ENCODE data around the gene GUK1. TPM values are rescaled to one million over a fixed set of nuclear protein-coding genes. Genes with fewer than 3 reads are reported as not detected.

The GUK1 gene
- total RNA-seq, 2 experiments from 2014 or later: 196 to 270 TPM

DNA sequence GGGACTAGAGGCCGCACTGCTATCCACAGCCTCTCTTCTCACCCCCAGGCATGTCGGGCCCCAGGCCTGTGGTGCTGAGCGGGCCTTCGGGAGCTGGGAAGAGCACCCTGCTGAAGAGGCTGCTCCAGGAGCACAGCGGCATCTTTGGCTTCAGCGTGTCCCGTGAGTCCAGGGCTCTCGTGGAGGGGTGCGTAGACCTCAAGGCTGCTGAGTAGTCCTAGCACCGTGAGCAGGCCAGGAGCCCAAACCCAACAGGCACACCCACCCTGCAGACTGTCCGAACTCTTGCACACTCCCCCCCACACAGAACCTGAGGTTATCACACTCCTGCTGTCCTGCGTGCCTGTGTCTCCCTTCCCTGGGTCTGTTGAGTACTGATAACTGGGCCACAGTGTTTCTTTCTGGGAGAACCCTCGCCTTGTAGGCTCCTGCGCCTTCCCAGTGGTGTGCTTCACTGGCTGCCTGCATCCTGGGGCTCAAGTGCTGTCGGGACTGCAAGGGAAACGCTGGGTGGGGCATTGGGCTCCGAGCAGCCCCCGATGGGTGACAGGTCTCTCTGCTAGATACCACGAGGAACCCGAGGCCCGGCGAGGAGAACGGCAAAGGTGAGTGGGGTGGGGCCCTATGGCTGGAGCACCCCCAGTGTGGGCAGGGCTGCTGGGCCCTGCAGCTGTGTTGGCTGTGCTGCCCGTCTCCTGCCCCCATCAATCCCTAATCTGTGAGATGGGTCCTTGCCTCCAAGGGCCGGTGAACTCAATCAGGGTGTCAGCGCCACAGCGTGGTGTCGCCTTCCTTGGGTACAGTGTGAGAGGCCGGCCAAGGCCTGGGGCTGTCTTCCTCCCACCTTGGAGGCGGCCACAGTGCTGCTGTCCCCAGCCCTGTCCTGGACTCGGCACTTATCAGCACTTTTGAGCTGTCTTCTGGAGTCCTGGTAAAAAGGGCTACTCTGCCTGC is 5.7 kb downstream of the GUK1 start:
- Mint-ChIP-seq H3K36me3 (ENCODE audit: low read depth) (peaks cover 28% of the 10 kb centered on the region), H3K27ac (no peak overlapping the region), H3K27me3 (no peaks in the 10 kb centered on the region), H3K4me3 (no peak overlapping the region), H3K9me3 (ENCODE audit: low read depth) (no peaks in the 10 kb centered on the region), H3K4me1 (peaks cover 24% of the 10 kb centered on the region)
- ATAC-seq: no peak
- CTCF ChIA-PET: no interaction called here
- POLR2A ChIA-PET: no interaction called here
- intact Hi-C loops (cut with DNase I, micrococcal nuclease): no loop called here
- DNase-seq: no peak

DNA sequence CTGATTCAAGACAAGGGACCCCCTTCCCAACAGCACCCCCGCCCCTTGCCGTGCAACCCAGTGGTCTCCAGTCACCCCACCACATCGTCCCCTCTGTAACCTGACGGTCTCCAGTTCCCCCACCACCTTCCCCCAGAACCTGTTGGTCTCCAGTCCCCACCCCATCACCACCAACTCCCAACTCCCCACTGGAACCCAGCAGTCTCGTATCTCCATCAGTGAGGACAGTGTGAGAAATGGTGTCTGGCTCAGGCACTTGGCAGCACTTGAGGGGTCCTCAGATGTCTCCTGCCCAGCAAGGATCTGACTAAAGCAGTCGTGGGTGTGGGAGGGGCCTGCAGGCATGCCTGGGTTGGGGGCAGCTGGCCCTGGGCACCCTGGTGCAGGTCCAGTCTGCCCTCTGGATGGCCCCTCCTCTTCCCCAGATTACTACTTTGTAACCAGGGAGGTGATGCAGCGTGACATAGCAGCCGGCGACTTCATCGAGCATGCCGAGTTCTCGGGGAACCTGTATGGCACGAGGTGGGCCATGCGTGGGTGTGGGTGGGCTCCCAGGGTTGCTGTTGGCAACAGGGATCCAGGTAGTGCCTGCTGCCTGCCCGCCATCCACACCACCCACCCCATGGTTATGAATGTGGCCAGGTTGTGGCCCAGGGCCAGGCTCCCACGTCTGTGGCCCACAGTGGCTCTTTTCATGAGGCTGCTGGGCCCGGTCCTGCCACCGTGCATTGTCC is 6.5 kb downstream of the GUK1 start:
- CTCF ChIA-PET: no interaction called here
- POLR2A ChIA-PET: no interaction called here

DNA sequence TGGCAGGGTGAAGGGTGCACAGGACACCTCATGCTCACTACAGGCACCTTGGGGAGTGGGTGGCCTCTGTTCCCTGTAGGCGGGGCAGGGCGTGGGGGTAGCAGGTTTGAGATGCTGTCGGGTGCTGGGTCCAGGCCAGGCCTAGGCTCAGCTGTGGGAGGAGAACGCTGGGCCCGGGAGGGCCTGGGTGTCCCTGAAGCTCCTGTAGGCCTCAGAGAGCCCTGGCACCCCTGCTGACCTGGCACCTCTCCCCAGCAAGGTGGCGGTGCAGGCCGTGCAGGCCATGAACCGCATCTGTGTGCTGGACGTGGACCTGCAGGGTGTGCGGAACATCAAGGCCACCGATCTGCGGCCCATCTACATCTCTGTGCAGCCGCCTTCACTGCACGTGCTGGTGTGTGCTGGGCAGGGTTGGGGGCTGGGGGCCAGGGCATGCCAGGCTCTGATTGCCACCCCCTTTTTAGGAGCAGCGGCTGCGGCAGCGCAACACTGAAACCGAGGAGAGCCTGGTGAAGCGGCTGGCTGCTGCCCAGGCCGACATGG is 7.1 kb downstream of the GUK1 start:
- intact Hi-C loops (cut with DNase I, micrococcal nuclease): no loop called here
- Mint-ChIP-seq H3K4me1 (peaks cover 21% of the 10 kb centered on the region), H3K36me3 (ENCODE audit: low read depth) (peaks cover 16% of the 10 kb centered on the region), H3K4me3 (no peak overlapping the region), H3K27ac (no peak overlapping the region), H3K9me3 (ENCODE audit: low read depth) (no peaks in the 10 kb centered on the region), H3K27me3 (no peaks in the 10 kb centered on the region)
- DNase-seq: no peak
- ATAC-seq: no peak
- POLR2A ChIA-PET: no interaction called here
- CTCF ChIA-PET: no interaction called here

More for the DNA sequence above, 6.5 kb downstream of the GUK1 start:
- no peak overlapping the region for H3K4me3 Mint-ChIP-seq
- H3K27me3 Mint-ChIP-seq: no peaks in the 10 kb centered on the region
- DNase-seq: no peak
- H3K4me1 Mint-ChIP-seq: peaks cover 24% of the 10 kb centered on the region
- ATAC-seq: no peak
- no peaks in the 10 kb centered on the region for H3K9me3 Mint-ChIP-seq (ENCODE audit: low read depth)
- no peak overlapping the region for H3K27ac Mint-ChIP-seq
- H3K36me3 Mint-ChIP-seq (ENCODE audit: low read depth): peaks cover 20% of the 10 kb centered on the region
- intact Hi-C loops (cut with DNase I, micrococcal nuclease): no loop called here

DNA sequence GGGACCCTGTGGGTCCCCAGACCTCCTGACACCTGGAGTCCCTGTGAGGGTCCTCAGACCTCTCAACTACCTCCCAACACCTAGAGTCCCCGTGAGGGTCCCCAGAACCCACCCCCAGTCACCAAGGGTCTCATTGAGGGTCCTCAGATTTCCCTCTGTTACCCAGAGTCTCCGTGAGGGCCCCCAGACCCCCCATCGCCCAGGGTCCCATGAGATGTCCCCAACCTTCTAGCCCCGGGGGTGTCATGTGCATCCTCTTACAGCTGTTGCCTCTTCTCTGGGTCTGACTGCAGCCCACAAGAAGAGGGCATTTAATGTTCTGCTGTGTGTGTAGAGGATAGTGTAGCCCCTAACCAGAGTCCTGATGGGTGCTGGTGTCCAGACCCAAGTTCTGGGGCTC is 7.7 kb downstream of the GUK1 start:
- no peak overlapping the region for H3K27ac Mint-ChIP-seq
- intact Hi-C loops (cut with DNase I, micrococcal nuclease): no loop called here
- no peak for ATAC-seq

DNA sequence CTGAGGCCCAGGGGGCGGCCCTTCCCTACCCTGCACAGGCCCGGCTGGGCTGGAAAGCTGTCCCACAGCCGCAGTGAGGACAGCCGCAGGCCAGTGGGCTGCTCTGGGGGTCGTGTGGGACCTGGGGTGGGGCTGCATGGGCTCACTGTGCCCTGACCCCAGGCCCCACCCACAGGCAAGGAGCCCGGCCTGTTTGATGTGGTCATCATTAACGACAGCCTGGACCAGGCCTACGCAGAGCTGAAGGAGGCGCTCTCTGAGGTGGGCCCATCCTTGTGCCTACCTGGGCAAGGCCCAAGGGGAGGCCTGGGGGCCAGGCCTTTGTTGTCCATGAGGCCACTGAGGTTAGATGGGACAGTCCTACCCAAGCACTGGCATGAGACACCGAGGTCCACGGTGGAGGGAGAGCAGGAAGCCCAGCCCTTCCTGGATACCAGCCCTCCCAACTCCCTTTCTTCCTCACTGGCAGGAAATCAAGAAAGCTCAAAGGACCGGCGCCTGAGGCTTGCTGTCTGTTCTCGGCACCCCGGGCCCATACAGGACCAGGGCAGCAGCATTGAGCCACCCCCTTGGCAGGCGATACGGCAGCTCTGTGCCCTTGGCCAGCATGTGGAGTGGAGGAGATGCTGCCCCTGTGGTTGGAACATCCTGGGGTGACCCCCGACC is 8.2 kb downstream of the GUK1 start:
- ATAC-seq: no peak

More for the DNA sequence above, 7.7 kb downstream of the GUK1 start:
- DNase-seq: no peak
- Mint-ChIP-seq H3K27me3 (no peaks in the 10 kb centered on the region), H3K4me1 (peaks cover 15% of the 10 kb centered on the region), H3K4me3 (no peak overlapping the region), H3K9me3 (ENCODE audit: low read depth) (no peaks in the 10 kb centered on the region), H3K36me3 (ENCODE audit: low read depth) (peaks cover 10% of the 10 kb centered on the region)
- ChIA-PET CTCF (no interaction called here), POLR2A (no interaction called here)

DNA sequence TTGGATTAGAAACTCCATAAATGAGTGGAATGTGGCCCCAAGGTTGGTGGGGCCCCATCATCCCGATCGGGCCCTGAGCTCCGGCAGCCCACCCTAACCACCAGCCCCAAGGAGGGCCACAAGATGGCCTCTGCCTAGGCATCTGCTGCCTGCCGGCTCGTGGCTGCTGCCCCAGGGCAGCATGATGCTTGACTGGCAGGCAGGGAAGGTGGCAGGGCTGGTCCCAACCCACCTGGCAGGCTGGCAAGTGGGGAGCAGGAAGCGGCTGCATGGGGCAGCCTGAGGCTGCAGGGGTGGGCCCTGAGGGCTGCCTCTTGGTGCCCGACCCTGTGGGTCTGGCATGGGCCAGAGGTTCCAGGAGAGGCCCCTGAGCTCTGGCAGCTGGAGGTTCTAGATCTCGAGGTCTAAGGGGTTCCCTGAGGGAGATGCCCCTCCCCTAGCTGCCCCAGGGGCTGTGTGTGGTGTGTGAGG is 8.9 kb downstream of the GUK1 start:
- DNase-seq (no peak), ATAC-seq (no peak)
- Mint-ChIP-seq H3K4me1 (peaks cover 3% of the 10 kb centered on the region), H3K27me3 (no peaks in the 10 kb centered on the region), H3K27ac (no peak overlapping the region), H3K36me3 (ENCODE audit: low read depth) (peaks cover 2% of the 10 kb centered on the region), H3K4me3 (no peak overlapping the region), H3K9me3 (ENCODE audit: low read depth) (no peaks in the 10 kb centered on the region)
- POLR2A ChIA-PET: no interaction called here
- CTCF ChIA-PET: no interaction called here
- intact Hi-C loops (cut with DNase I, micrococcal nuclease): no loop called here

More for the DNA sequence above, 8.2 kb downstream of the GUK1 start:
- H3K27ac Mint-ChIP-seq: no peak overlapping the region
- no peaks in the 10 kb centered on the region for H3K9me3 Mint-ChIP-seq (ENCODE audit: low read depth)
- no peak for DNase-seq
- H3K4me1 Mint-ChIP-seq: peaks cover 10% of the 10 kb centered on the region
- no peaks in the 10 kb centered on the region for H3K27me3 Mint-ChIP-seq
- no peak overlapping the region for H3K4me3 Mint-ChIP-seq
- ChIA-PET POLR2A (no interaction called here), CTCF (no interaction called here)
- intact Hi-C loops (cut with DNase I, micrococcal nuclease): no loop called here
- peaks cover 6% of the 10 kb centered on the region for H3K36me3 Mint-ChIP-seq (ENCODE audit: low read depth)

DNA sequence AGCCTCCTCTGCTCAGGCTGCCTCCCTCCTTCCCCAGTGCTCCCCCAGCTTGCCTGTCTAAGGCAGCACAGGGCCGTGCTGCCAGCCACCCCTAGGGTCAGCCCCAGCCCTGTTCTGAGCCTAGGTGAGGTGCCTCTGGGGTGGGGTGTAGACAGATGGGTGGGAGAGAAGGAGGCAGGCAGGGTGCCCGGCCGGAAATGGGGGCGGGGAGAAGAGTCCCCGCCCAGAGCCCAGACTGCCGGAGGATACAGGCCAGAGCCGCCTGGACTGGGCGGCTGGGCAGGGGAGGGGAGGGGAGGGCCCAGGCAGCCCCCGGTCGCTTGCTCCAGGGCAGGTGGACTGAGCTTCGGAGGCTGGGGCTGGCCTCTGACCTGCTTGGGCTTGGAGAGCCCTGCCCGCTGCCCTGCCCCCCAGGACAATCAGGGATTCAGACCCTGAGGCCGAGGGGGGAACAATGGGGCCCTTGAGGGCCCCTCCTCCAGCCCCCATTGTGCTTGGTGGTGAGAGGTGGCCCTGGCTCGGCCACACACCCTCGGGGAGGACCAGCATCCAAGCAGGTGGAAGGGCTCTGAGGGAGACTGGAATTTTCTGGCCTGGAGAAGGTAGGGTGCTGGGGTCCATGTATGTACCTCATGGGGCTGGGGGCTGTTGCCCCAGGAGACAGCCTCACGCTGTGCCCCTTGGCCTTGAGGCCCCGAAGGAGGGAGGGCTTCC is 9.5 kb downstream of the GUK1 start, which contains the start of gene GJC2:
Gene GJC2, plus strand, starts transcription at position 525 of the 714 bp plus-strand sequence. CDS start 7,829 bp downstream, outside the sequence.
- H3K4me1 Mint-ChIP-seq: peaks cover 5% of the 10 kb centered on the region
- CTCF ChIA-PET: no interaction called here
- ATAC-seq (no peak), DNase-seq (no peak)
- no peaks in the 10 kb centered on the region for H3K27me3 Mint-ChIP-seq
- H3K4me3 Mint-ChIP-seq: no peak within 1 kb of the TSS
- no peaks in the 10 kb centered on the region for H3K9me3 Mint-ChIP-seq (ENCODE audit: low read depth)
- no peaks in the 10 kb centered on the region for H3K36me3 Mint-ChIP-seq (ENCODE audit: low read depth)
- H3K27ac Mint-ChIP-seq: no peak within 1 kb of the TSS
- intact Hi-C loops (cut with DNase I, micrococcal nuclease): no loop called here
- POLR2A ChIA-PET: no interaction called here

DNA sequence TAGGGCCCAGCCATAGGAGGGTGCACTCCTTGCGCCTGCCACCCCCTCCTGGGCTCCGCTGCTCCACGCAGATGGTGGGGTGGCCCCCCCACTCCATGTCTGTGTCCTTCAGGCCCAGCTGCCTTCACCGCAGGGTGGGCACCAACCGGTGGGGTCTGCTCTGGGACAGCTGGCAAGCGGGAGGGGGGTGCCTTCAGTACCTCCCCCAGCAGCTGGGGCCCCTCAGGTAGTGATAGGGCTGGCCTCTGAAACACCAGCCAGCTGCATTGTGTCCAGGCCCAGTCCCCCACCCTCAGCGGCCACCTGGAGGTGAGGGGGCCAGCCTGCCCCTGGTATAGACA is 10.0 kb downstream of the GUK1 start:
- DNase-seq: peak; percentile 6
- no peak overlapping the region for H3K27ac Mint-ChIP-seq
- no peak for ATAC-seq
- H3K9me3 Mint-ChIP-seq (ENCODE audit: low read depth): no peaks in the 10 kb centered on the region
- no peak overlapping the region for H3K4me3 Mint-ChIP-seq
- POLR2A ChIA-PET: no interaction called here
- intact Hi-C loops (cut with DNase I, micrococcal nuclease): no loop called here
- peaks cover 10% of the 10 kb centered on the region for H3K4me1 Mint-ChIP-seq
- no peaks in the 10 kb centered on the region for H3K36me3 Mint-ChIP-seq (ENCODE audit: low read depth)
- H3K27me3 Mint-ChIP-seq: no peaks in the 10 kb centered on the region
- CTCF ChIA-PET: no interaction called here

DNA sequence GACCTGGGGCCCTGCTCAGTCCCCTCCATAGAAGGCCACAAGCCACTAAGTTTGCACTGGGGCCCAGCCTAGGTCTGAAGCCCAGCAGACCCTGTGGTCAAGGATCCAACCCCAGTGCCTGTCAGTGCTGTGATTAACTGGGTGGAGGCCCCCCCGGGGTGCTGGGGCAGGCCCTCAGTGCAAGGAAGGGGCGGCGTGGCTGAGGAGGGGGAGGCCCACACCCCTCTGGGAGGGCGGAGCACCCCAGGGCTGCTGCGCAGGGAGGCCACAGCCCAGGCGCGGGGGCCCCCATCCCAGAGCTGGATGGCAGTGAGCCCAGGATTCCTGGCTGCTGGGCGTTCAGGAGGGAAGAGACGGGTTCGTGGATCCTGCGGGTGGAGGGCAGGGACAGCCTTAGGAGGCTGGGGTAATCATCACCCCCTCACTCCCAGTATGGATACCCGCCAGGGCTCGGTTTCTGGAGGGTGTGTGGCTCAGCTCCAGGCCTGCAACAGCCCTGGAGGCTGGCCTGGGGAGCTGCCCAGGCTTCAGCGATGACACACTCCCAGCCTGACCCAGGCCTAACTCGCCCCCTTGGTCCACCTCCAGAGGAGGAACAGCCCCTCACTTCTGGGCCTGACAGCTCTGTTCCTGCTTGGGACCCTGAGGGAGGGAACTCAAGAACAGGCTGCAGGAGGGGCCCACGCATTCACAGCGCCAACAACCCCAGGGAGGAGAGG is 10.5 kb downstream of the GUK1 start:
- no peaks in the 10 kb centered on the region for H3K9me3 Mint-ChIP-seq (ENCODE audit: low read depth)
- peak; percentile 8 for DNase-seq
- ChIA-PET CTCF (interaction anchor here (0.7 kb wide), 1 partner anchor 18 kb away, joined by 3 read pairs; no protein-coding TSS in a partner anchor), POLR2A (no interaction called here)
- H3K27ac Mint-ChIP-seq: no peak overlapping the region
- no peak overlapping the region for H3K4me3 Mint-ChIP-seq
- intact Hi-C loops (cut with DNase I, micrococcal nuclease): no loop called here
- H3K36me3 Mint-ChIP-seq (ENCODE audit: low read depth): no peaks in the 10 kb centered on the region
- peaks cover 14% of the 10 kb centered on the region for H3K4me1 Mint-ChIP-seq
- no peak for ATAC-seq
- no peaks in the 10 kb centered on the region for H3K27me3 Mint-ChIP-seq

DNA sequence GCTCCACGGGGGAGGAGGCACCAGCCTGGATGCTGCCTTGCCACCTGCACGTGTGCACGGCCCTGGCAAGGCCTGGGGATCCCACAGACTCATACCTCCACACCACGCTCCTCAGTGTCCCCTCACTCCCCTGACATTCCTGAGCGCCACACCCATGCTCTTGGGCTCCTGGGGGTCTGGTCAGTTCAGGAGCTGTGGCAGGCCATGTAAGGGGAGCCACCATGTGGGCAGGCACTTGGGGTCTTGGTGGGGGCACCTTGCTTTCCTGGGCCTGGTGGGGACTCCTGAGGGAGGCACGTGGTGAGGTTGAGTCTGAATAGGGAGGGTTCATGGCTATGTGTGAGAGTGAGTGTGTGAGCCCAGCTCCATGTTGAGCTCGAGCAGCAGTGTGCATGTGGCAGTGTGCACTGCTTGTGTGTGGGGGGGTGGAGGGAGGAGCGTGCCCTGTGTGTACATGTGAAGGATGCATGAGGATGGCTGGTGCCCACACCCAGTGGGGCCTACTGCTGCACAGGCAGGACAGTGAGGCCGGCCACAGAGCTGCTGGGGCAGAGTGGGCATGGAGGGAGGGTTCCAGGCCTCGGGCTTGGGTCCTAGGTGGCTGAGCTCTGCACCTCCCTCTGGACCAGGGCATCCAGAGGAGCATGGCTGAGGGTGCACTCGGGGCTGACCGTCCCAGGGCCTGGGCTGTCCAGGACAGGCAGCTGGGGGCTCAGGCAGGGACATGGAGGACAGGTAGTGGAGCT is 11.3 kb downstream of the GUK1 start:
- H3K27ac Mint-ChIP-seq: peak overlapping the region; percentile 42
- H3K4me3 Mint-ChIP-seq: no peak overlapping the region
- H3K4me1 Mint-ChIP-seq: peaks cover 14% of the 10 kb centered on the region
- no peaks in the 10 kb centered on the region for H3K27me3 Mint-ChIP-seq
- intact Hi-C loops (cut with DNase I, micrococcal nuclease): no loop called here
- DNase-seq: peak; percentile 18
- ATAC-seq: no peak
- CTCF ChIA-PET: interaction anchor here (0.7 to 1.4 kb wide), 2 partner anchors 14 to 19 kb away, joined by 3 to 6 read pairs; partner anchors contain the start of gene IBA57
- no peaks in the 10 kb centered on the region for H3K36me3 Mint-ChIP-seq (ENCODE audit: low read depth)
- H3K9me3 Mint-ChIP-seq (ENCODE audit: low read depth): no peaks in the 10 kb centered on the region
- POLR2A ChIA-PET: no interaction called here
